HG02938 (cell line): Measurements from ENCODE around the gene NAGA.
"Not testable (repeated sequence)": the region's sequence is repeated elsewhere in the genome, so short reads cannot be mapped to it uniquely, and the experiment has no call there.

Experiments used
- ATAC-seq: cut with Tn5 transposase; IDR thresholded peaks from one replicate; pipeline ENCODE4 v1.9.1; 2021; ENCODE audit warnings: mild to moderate bottlenecking, moderate library complexity; ENCODE audit not compliant: unreplicated experiment

NAGA gene

GRCh38 chr22:42076764-42077485 is 6.3 kb upstream of the NAGA start:
- ATAC-seq, result no peak

GRCh38 chr22:42074846-42075676 is 4.4 kb upstream of the NAGA start:
- ATAC-seq, result no peak

GRCh38 chr22:42074132-42074811 is 3.7 kb upstream of the NAGA start, which contains the start of gene PHETA2:
PHETA2 (plus strand) TSS chr22:42074248; CDS start chr22:42077294, 3,046 bp downstream.
- ATAC-seq, result no peak

GRCh38 chr22:42073621-42074041 is 3.0 kb upstream of the NAGA start:
- ATAC-seq, result no peak

GRCh38 chr22:42072606-42073330 is 2.2 kb upstream of the NAGA start:
- no peak for ATAC-seq

- ATAC-seq, result not testable (repeated sequence)
These were observed 896 bp upstream of the NAGA start for GRCh38 chr22:42071508-42071907.

GRCh38 chr22:42069801-42070516 is 653 bp downstream of the NAGA start:
- peak; percentile 14 for ATAC-seq

GRCh38 chr22:42068291-42068690 is 2.3 kb downstream of the NAGA start:
- ATAC-seq, result no peak

- ATAC-seq, result no peak
These were observed 2.9 kb downstream of the NAGA start for GRCh38 chr22:42067671-42068251.

GRCh38 chr22:42066937-42067336 is 3.7 kb downstream of the NAGA start:
- no peak for ATAC-seq

- no peak for ATAC-seq
These were observed 4.4 kb downstream of the NAGA start for GRCh38 chr22:42066126-42066761.

GRCh38 chr22:42065438-42066125 is 5.0 kb downstream of the NAGA start:
- no peak for ATAC-seq

- no peak for ATAC-seq
These were observed 6.0 kb downstream of the NAGA start for GRCh38 chr22:42064629-42065028.

- ATAC-seq, result no peak
These were observed 8.0 kb downstream of the NAGA start for GRCh38 chr22:42062506-42063170.

- no peak for ATAC-seq
These were observed 9.6 kb downstream of the NAGA start for GRCh38 chr22:42061041-42061440.

GRCh38 chr22:42060489-42060888 is 10.1 kb downstream of the NAGA start:
- no peak for ATAC-seq

GRCh38 chr22:42056757-42057511 is 13.7 kb downstream of the NAGA start:
- ATAC-seq, result no peak
